Measurements from ENCODE around the gene GMCL2.

DNA sequence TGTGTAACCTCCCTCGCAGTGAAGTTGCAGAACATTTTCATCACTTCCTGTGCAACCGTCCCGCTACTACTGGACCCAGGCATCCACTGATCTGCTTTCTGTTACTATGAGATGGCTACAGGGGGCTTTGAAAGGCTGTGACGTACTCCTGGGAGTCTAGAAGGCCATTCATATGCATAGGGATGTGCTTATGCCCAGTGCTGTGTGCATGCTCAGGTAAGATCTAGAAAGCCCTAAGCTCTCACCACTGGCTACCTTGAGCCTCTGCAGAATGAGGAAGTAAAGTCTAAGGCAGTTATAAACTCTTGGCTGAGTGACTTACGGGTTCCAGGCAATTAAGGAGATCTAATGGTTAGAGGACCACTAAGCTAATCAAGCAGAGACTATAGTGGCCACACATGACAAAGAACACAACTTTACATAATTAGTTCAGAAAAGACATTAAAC, 28.9 kb upstream of the GMCL2 start:
- TF ChIP-seq, protein P1, sequence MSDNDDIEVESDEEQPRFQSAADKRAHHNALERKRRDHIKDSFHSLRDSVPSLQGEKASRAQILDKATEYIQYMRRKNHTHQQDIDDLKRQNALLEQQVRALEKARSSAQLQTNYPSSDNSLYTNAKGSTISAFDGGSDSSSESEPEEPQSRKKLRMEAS (IDR thresholded peaks at IDR 0.05; ENCODE audit: low read depth, low read length) = 0 out of 2 replicates have a peak, but pooled peaks have one; percentile 14
- TF ChIP-seq, protein P2, sequence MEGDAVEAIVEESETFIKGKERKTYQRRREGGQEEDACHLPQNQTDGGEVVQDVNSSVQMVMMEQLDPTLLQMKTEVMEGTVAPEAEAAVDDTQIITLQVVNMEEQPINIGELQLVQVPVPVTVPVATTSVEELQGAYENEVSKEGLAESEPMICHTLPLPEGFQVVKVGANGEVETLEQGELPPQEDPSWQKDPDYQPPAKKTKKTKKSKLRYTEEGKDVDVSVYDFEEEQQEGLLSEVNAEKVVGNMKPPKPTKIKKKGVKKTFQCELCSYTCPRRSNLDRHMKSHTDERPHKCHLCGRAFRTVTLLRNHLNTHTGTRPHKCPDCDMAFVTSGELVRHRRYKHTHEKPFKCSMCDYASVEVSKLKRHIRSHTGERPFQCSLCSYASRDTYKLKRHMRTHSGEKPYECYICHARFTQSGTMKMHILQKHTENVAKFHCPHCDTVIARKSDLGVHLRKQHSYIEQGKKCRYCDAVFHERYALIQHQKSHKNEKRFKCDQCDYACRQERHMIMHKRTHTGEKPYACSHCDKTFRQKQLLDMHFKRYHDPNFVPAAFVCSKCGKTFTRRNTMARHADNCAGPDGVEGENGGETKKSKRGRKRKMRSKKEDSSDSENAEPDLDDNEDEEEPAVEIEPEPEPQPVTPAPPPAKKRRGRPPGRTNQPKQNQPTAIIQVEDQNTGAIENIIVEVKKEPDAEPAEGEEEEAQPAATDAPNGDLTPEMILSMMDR (IDR thresholded peaks at IDR 0.05; ENCODE audit: low read depth, low read length) = no peak
- TF ChIP-seq POLR2A (IDR thresholded peaks at IDR 0.05; ENCODE audit: extremely low read depth, insufficient read length) (no peak), MYC (IDR thresholded peaks at IDR 0.05; ENCODE audit: low read depth, low read length) (no peak)
